Peyer's patch (tissue), 4 donors: ENCODE measurements around the gene ALOX15B. TPM values are rescaled to one million over a fixed set of nuclear protein-coding genes. Genes with fewer than 3 reads are reported as not detected.
"Not testable (repeated sequence)": the region's sequence is repeated elsewhere in the genome, so short reads cannot be mapped to it uniquely, and the experiment has no call there.

ENCODE experiments used
- DNase-seq, 3 donors: peaks; one replicate each; pipeline ENCODE4 v3.0.0-alpha.2; 2017 to 2019
- H3K27ac ChIP-seq, 4 donors: fragments of 200-600 bp; sonication (generic); one replicate each; pipeline ENCODE4 v1.5.1; 2016 to 2019
- H3K27me3 ChIP-seq, 2 donors: fragments of 200-600 bp; sonication (generic); one replicate each; pipeline ENCODE4 v1.5.1; 2019
- H3K36me3 ChIP-seq, 3 donors: fragments of 200-600 bp; sonication (generic); one replicate each; pipeline ENCODE4 v1.5.1; 2016 to 2019
- H3K4me1 ChIP-seq, 4 donors: fragments of 200-600 bp; sonication (generic); one replicate each; pipeline ENCODE4 v1.5.1; 2016 to 2019
- H3K4me3 ChIP-seq, 4 donors: fragments of 200-600 bp; sonication (generic); 1 replicate in 3 of 4; 2 replicates in 1 of 4; pipeline ENCODE4 v1.5.1; 2016 to 2019; ENCODE audit warnings: mild to moderate bottlenecking in 1 of 4
- H3K9me3 ChIP-seq, 4 donors: fragments of 200-600 bp; sonication (generic); one replicate each; pipeline ENCODE4 v1.5.1; 2016 to 2019; ENCODE audit warnings: mild to moderate bottlenecking in 1 of 4
- POLR2A ChIP-seq, 2 donors: fragments of 450-650 bp; IDR thresholded peaks; one replicate each; pipeline ENCODE4 v1.5.1; 2017; ENCODE audit warnings: antibody characterized with exemption in 2 of 2, mild to moderate bottlenecking in 2 of 2, moderate library complexity in 2 of 2
- total RNA-seq, 4 donors: library from RNA; depleted of rRNA; stranded (reverse); fragments of >200 nt; gene quantifications; one replicate each; pipeline ENCODE4 v1.1.0, GENCODE V29; 2016
- TF ChIP-seq, protein P1 (sequence below), 6 experiments: fragments of 450-650 bp in 4 of 6; fragments of 200-600 bp in 2 of 6; sonication (generic) in 1 of 6; IDR thresholded peaks; one replicate each; pipeline ENCODE4 v1.5.1; 2017 to 2019; ENCODE audit warnings: antibody characterized with exemption in 6 of 6, mild to moderate bottlenecking in 3 of 6, moderate library complexity in 1 of 6

The ALOX15B gene
- total RNA-seq, 4 donors from 2014 or later: 0.70 to 4.1 (median 2.1) TPM

DNA sequence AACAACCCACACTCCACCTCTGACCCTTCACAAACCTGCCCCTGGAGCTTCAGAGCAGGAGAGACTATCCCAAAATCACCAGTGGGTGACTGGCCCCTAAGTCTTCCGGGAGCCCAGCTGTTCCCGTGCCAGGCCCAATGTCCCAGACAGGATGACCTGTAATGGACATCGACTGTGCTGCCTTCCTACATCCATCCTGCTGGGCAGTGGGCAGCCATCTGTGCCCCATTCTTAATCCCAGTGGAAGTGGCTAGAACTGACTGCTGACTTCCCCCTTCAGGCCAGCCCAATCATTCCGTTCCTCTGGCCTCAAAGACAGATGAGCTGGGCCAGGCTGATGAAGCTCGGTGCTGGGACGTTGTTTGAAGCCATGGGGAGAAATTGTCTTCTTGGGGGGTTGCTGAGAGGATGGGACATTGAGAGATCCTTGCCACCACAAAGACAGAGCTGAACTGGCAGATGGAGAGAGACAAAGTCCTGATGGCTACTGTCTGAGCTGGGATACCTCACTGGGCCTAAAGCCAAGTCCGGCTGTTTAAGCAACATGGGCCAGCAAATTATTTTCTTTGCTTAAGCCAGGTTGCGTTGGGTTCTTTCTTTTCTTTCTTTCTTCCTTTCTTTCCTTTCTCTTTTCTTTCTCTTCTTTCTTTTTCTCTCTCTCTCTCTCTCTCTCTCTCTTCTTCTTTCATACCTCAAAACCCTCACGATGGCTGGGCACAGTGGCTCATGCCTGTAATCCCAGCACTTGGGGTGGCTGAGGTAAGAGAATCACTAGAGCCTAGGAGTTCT is 17.9 kb upstream of the ALOX15B start:
- no peak for DNase-seq
- Histone ChIP-seq H3K27ac (no peak overlapping the region), H3K4me1 (peaks cover 0 to 14% (median 3%) of the 10 kb centered on the region in 4 donors), H3K4me3 (no peak overlapping the region), H3K9me3 (no peaks in the 10 kb centered on the region), H3K36me3 (no peaks in the 10 kb centered on the region), H3K27me3 (no peaks in the 10 kb centered on the region)
- TF ChIP-seq, protein P1, sequence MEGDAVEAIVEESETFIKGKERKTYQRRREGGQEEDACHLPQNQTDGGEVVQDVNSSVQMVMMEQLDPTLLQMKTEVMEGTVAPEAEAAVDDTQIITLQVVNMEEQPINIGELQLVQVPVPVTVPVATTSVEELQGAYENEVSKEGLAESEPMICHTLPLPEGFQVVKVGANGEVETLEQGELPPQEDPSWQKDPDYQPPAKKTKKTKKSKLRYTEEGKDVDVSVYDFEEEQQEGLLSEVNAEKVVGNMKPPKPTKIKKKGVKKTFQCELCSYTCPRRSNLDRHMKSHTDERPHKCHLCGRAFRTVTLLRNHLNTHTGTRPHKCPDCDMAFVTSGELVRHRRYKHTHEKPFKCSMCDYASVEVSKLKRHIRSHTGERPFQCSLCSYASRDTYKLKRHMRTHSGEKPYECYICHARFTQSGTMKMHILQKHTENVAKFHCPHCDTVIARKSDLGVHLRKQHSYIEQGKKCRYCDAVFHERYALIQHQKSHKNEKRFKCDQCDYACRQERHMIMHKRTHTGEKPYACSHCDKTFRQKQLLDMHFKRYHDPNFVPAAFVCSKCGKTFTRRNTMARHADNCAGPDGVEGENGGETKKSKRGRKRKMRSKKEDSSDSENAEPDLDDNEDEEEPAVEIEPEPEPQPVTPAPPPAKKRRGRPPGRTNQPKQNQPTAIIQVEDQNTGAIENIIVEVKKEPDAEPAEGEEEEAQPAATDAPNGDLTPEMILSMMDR (IDR thresholded peaks at IDR 0.05): no peak
- TF ChIP-seq POLR2A (IDR thresholded peaks at IDR 0.05): no peak

DNA sequence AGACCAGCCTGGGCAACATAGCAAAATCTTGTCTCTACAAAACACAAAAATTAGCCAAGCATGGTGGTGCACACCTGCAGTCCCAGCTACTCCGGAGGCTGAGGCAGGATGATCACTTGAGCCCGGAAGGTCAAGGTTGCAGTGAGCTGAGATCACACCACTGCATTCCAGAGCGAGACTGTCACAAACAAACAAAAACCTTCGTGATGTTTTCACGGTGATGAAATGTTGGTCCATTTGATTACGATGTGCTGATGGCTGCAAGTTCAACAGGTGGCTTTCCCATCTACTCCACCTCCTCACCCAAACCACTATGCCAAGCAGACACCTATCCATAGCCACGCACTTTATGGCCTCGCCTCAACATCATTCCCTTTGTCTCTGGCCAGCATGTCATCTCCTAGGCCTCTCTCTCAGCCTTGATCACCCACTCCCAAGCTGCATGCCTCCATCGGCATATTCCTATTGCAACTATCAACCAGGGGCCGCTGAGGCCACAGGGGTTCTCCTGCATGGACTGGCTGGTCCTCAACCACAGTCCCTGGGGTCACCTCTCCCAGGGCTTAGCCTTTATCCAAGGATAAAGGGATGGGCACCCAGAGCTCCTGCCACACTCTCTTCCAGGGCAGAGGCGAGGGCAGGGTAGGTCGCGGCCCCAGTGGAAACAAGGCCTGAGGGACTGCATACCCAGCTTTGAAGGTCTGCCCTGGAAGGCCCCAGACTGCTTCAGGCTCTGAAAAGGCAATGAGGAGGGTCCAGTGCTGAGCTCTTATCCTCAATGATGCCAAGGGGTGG is 17.1 kb upstream of the ALOX15B start:
- Histone ChIP-seq H3K27ac (no peak overlapping the region), H3K27me3 (no peaks in the 10 kb centered on the region), H3K9me3 (no peaks in the 10 kb centered on the region), H3K4me3 (no peak overlapping the region), H3K4me1 (peaks cover 0 to 6% (median 1%) of the 10 kb centered on the region in 4 donors), H3K36me3 (no peaks in the 10 kb centered on the region)
- TF ChIP-seq, protein P1 (IDR thresholded peaks at IDR 0.05): no peak
- no peak for TF ChIP-seq POLR2A (IDR thresholded peaks at IDR 0.05)
- DNase-seq: no peak

DNA sequence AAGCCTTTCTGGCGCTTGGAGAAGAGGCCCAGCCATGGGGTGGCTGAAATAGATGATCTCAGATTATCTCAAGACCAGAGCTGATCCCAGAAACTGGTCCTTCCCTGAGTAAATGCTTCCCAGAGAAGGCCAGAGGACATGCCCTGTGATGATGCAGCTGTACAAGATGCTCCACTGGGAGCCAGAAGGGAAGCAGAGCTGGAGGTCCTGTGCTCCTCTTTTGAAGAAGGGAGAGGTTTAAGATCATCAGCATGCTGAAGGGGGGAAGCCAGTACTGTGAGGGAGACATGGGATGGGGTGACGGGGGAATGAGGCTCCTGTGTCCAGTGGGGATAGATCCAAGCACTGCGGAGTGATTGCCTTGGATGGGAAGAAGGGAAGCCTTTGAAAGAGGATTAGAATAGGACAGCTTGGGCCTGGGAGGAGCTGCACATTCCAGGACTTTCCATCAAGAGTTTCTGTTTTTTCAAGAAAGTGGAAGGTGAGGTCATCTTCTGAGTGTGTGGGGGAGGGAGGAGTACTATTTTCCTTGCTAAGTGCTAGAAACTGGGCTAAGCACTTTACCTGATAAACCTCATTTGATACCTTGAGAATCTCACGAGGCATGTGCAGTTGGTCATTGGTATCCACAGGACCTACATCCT is 16.4 kb upstream of the ALOX15B start:
- Histone ChIP-seq H3K4me1 (no peaks in the 10 kb centered on the region), H3K27ac (no peak overlapping the region), H3K36me3 (no peaks in the 10 kb centered on the region), H3K9me3 (no peaks in the 10 kb centered on the region), H3K27me3 (no peaks in the 10 kb centered on the region), H3K4me3 (no peak overlapping the region)
- no peak for DNase-seq
- TF ChIP-seq POLR2A (IDR thresholded peaks at IDR 0.05): no peak
- TF ChIP-seq, protein P1 (IDR thresholded peaks at IDR 0.05): no peak

DNA sequence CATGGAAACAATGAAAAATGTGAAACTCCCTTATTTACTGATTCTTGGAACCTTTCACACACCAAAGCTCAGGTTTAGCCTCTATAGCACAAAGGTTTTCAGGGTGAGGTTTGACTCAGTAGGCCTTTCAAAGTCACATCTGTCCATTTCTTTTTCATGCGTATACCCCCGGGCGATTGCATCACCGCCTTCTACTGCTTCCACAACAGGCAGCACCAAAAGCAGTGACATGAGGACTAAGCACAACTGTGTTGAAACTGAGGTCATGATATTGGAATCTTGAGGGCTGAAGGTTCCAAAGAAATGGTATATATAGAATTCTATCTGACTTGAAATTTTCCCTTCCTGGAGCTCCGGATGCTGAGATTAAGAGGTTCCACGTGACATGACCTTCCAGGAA is 14.7 kb upstream of the ALOX15B start:
- H3K27ac ChIP-seq, H3K27me3 ChIP-seq, DNase-seq, H3K4me3 ChIP-seq, H3K9me3 ChIP-seq, H3K4me1 ChIP-seq, H3K36me3 ChIP-seq: not testable (repeated sequence)

DNA sequence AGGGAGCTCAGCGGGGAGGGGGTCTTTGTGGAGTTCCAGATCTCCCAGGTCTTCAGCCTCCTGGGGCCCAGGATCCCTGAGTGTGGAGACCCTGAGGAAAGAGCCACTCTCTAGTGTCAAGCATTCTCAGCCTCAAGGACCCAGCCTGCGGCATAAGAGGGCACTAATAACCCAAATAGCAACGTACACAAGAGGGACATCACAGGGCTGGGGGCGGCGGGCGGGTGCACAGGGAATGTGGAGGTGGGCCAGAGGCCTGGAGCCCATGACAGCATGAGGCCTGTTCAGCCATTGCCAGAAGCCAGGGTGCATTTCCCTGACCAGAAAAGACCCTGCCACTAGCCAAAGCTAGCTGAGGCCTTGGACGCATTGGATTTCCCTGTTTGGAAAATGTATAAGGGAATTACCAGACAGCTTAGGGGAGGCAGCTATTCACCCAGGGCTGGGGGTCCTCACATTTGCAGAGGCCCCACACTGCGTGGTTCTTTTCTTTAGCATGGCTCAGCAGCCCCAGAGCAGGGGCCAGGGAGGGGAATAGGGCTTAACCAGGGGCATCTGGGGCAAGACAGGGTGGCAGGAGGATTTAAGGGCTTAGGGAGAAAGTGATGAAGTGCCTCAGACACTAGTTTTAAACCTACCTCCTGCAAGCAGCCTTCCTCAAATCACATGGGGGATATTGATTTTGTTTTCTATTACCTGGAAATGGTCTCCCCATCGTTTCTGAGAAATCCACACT is 13.5 kb upstream of the ALOX15B start:
- no peak for DNase-seq
- Histone ChIP-seq H3K27ac (no peak overlapping the region), H3K4me3 (no peak overlapping the region), H3K36me3 (no peaks in the 10 kb centered on the region), H3K4me1 (no peaks in the 10 kb centered on the region), H3K9me3 (no peaks in the 10 kb centered on the region), H3K27me3 (no peaks in the 10 kb centered on the region)
- no peak for TF ChIP-seq POLR2A (IDR thresholded peaks at IDR 0.05)
- TF ChIP-seq, protein P1 (IDR thresholded peaks at IDR 0.05): no peak
